Measurements from ENCODE around the gene ARHGEF4.

- no peak for TF ChIP-seq EZH2phosphoT487 (IDR thresholded peaks at IDR 0.05; ENCODE audit: low read length)
- TF ChIP-seq CTCF (IDR thresholded peaks at IDR 0.05; ENCODE audit: low read length): no peak
These were observed 128.2 kb downstream of the ARHGEF4 start for GRCh38 chr2:130964931-130965330.
